Neuronal stem cell (in vitro differentiated cells): ENCODE data around the gene OR5B17. TPM values are rescaled to one million over a fixed set of nuclear protein-coding genes. Genes with fewer than 3 reads are reported as not detected.
"Not testable (repeated sequence)": the region's sequence is repeated elsewhere in the genome, so short reads cannot be mapped to it uniquely, and the experiment has no call there.

Experiments used
- DNase-seq: peaks from one replicate; pipeline ENCODE4 v3.0.0-alpha.2; 2013; ENCODE audit warnings: low spot score
- H2AFZ ChIP-seq: one replicate; pipeline ENCODE4 v1.6.1; 2013; ENCODE audit warnings: mild to moderate bottlenecking, low read length, inconsistent platforms
- H2AK5ac ChIP-seq: 2 replicates; pipeline ENCODE4 v1.6.1; 2013; ENCODE audit warnings: low read depth, mild to moderate bottlenecking, inconsistent platforms, low read length, moderate library complexity, mixed read lengths
- H2BK120ac ChIP-seq: 2 replicates; pipeline ENCODE4 v1.6.1; 2013; ENCODE audit warnings: low read depth, mild to moderate bottlenecking, inconsistent platforms, low read length, moderate library complexity, mixed read lengths
- H2BK12ac ChIP-seq: one replicate; pipeline ENCODE4 v1.6.1; 2013; ENCODE audit warnings: low read length, inconsistent platforms
- H2BK15ac ChIP-seq: 2 replicates; pipeline ENCODE4 v1.6.1; 2013; ENCODE audit warnings: mild to moderate bottlenecking, low read length, inconsistent platforms, mixed read lengths
- H2BK5ac ChIP-seq: one replicate; pipeline ENCODE4 v1.6.1; 2013; ENCODE audit warnings: inconsistent platforms, mild to moderate bottlenecking, low read length, moderate library complexity
- H3K14ac ChIP-seq: one replicate; pipeline ENCODE4 v1.6.1; 2013; ENCODE audit warnings: low read length, inconsistent platforms
- H3K18ac ChIP-seq: 2 replicates; pipeline ENCODE4 v1.6.1; 2013; ENCODE audit warnings: low read length, inconsistent platforms
- H3K23ac ChIP-seq: 2 replicates; pipeline ENCODE4 v1.6.1; 2013; ENCODE audit warnings: low read depth, mild to moderate bottlenecking, mixed read lengths, low read length, inconsistent platforms; ENCODE audit not compliant: poor library complexity
- H3K27ac ChIP-seq: replicated peaks from 3 replicates; pipeline ENCODE4 v1.5.1; 2013; ENCODE audit warnings: low read length, inconsistent platforms
- H3K27me3 ChIP-seq, 3 experiments: 2 replicates each; pipeline ENCODE4 v1.6.1; 2013; ENCODE audit warnings: low read length in 3 of 3, mild to moderate bottlenecking in 2 of 3, inconsistent platforms in 1 of 3, low read depth in 1 of 3, mixed read lengths in 1 of 3, moderate library complexity in 1 of 3; ENCODE audit not compliant: control insufficient read depth in 3 of 3, insufficient read depth in 3 of 3
- H3K36me3 ChIP-seq, 2 donors: replicated peaks in 1 of 2; 2 replicates each; pipeline ENCODE4 v1.6.1; 2013; ENCODE audit warnings: low read length in 2 of 2; ENCODE audit not compliant: control insufficient read depth in 2 of 2, insufficient read depth in 2 of 2
- H3K4ac ChIP-seq: 2 replicates; pipeline ENCODE4 v1.6.1; 2013; ENCODE audit warnings: inconsistent platforms, mild to moderate bottlenecking, low read length, moderate library complexity
- H3K4me1 ChIP-seq, 2 donors: 1 replicate in 1 of 2; 2 replicates in 1 of 2; pipeline ENCODE4 v1.6.1; 2013; ENCODE audit warnings: low read length in 2 of 2, low read depth in 1 of 2; ENCODE audit not compliant: control insufficient read depth in 2 of 2, insufficient read depth in 1 of 2
- H3K4me2 ChIP-seq: one replicate; pipeline ENCODE4 v1.6.1; 2013; ENCODE audit warnings: mild to moderate bottlenecking, low read length, inconsistent platforms; ENCODE audit not compliant: insufficient read depth, poor library complexity, severe bottlenecking
- H3K4me3 ChIP-seq, 2 donors: 2 replicates each; pipeline ENCODE4 v1.5.1; 2013; ENCODE audit warnings: low read length in 2 of 2, mild to moderate bottlenecking in 2 of 2, inconsistent platforms in 1 of 2, moderate library complexity in 1 of 2
- H3K79me1 ChIP-seq: one replicate; pipeline ENCODE4 v1.6.1; 2013; ENCODE audit warnings: low read depth, mild to moderate bottlenecking, inconsistent platforms, low read length, moderate library complexity
- H3K9ac ChIP-seq: one replicate; pipeline ENCODE4 v1.6.1; 2013; ENCODE audit warnings: mild to moderate bottlenecking, low read depth, low read length, inconsistent platforms; ENCODE audit not compliant: poor library complexity
- H3K9me3 ChIP-seq, 2 donors: replicated peaks in 1 of 2; 2 replicates each; pipeline versions ENCODE3 to v1.6.1; 2013; ENCODE audit warnings: low read length in 2 of 2, mild to moderate bottlenecking in 2 of 2, inconsistent platforms in 1 of 2, low read depth in 1 of 2, mixed read lengths in 1 of 2, moderate library complexity in 1 of 2; ENCODE audit not compliant: control insufficient read depth in 2 of 2, insufficient read depth in 1 of 2
- H4K8ac ChIP-seq: one replicate; pipeline ENCODE4 v1.6.1; 2013; ENCODE audit warnings: low read depth, mild to moderate bottlenecking, inconsistent platforms, low read length, moderate library complexity
- H4K91ac ChIP-seq: one replicate; pipeline ENCODE4 v1.6.1; 2013; ENCODE audit warnings: low read length, low read depth, mild to moderate bottlenecking, inconsistent platforms; ENCODE audit not compliant: poor library complexity
- WGBS, 2 donors: extraction: QIAGEN DNeasy Blood & Tissue Kit; methylation state at CpG; one replicate each; pipeline ENCODE4 v1.1.7; 2013; ENCODE audit warnings: missing lambda C conversion rate in 2 of 2, mixed read lengths in 1 of 2; ENCODE audit not compliant: insufficient read length in 2 of 2, insufficient replicate concordance in 1 of 2; ENCODE audit errors: extremely low coverage in 2 of 2; 5-methylcytosine and 5-hydroxymethylcytosine counted together
- polyA plus RNA-seq, 2 experiments: library from polyadenylated mRNA; stranded (reverse); fragments of 200-250 nt; gene quantifications; one replicate each; pipeline ENCODE4 v1.2.3, GENCODE V29; 2013

The OR5B17 gene
- not detected for polyA plus RNA-seq (2013, experiment 1 of 2)
- not detected for polyA plus RNA-seq (2013, experiment 2 of 2)

- no peaks in the 10 kb centered on the region for H3K36me3 ChIP-seq
- no peaks in the 10 kb centered on the region for H3K4me1 ChIP-seq
- no peak within 1 kb of the TSS for H2BK15ac ChIP-seq
- no peak for DNase-seq
- no peak within 1 kb of the TSS for H3K14ac ChIP-seq
- H3K9ac ChIP-seq = no peak within 1 kb of the TSS
- H3K27ac ChIP-seq = no peak within 1 kb of the TSS
- no peak within 1 kb of the TSS for H2BK12ac ChIP-seq
- H3K4me3 ChIP-seq = no peak within 1 kb of the TSS
- no peak within 1 kb of the TSS for H3K23ac ChIP-seq
- H4K91ac ChIP-seq = no peak within 1 kb of the TSS
- H2BK120ac ChIP-seq = no peak within 1 kb of the TSS
- H2BK5ac ChIP-seq = no peak within 1 kb of the TSS
- H3K9me3 ChIP-seq = no peaks in the 10 kb centered on the region
- H2AFZ ChIP-seq = no peak within 1 kb of the TSS
- H3K4ac ChIP-seq = no peak within 1 kb of the TSS
- WGBS, 2 donors = no CpG with 5 or more reads among the region's 1 CpG
- H4K8ac ChIP-seq = no peak within 1 kb of the TSS
- no peaks in the 10 kb centered on the region for H3K27me3 ChIP-seq
- H2AK5ac ChIP-seq = no peak within 1 kb of the TSS
- no peak within 1 kb of the TSS for H3K18ac ChIP-seq
- no peaks in the 10 kb centered on the region for H3K79me1 ChIP-seq
- no peak within 1 kb of the TSS for H3K4me2 ChIP-seq
Observed at GRCh38 chr11:58358969-58359368, at the start of gene OR5B17. Gene OR5B17 (minus strand): TSS chr11:58359069. CDS start chr11:58359069, 0 bp downstream.

- Histone ChIP-seq H4K8ac (no peak within 1 kb of the TSS), H3K9me3 (peaks cover 0 to 3% of the 10 kb centered on the region in 2 donors), H3K4me1 (no peaks in the 10 kb centered on the region), H3K79me1 (no peaks in the 10 kb centered on the region), H2AK5ac (no peak within 1 kb of the TSS), H3K23ac (no peak within 1 kb of the TSS), H2BK12ac (no peak within 1 kb of the TSS), H3K4me2 (no peak within 1 kb of the TSS), H2BK15ac (no peak within 1 kb of the TSS), H3K27me3 (no peaks in the 10 kb centered on the region), H3K4ac (no peak within 1 kb of the TSS), H3K14ac (no peak within 1 kb of the TSS), H3K18ac (no peak within 1 kb of the TSS), H2AFZ (no peak within 1 kb of the TSS), H2BK120ac (no peak within 1 kb of the TSS), H3K4me3 (no peak within 1 kb of the TSS), H4K91ac (no peak within 1 kb of the TSS), H3K27ac (no peak within 1 kb of the TSS), H3K36me3 (no peaks in the 10 kb centered on the region), H2BK5ac (no peak within 1 kb of the TSS), H3K9ac (no peak within 1 kb of the TSS)
- DNase-seq = no peak
- no CpG with 5 or more reads among the region's 1 CpG for WGBS, 2 donors
Observed at GRCh38 chr11:58406774-58407173, 47.9 kb upstream of the OR5B17 start, which contains the start of gene OR5B3. Gene OR5B3 (minus strand): TSS chr11:58406874. CDS start chr11:58403409, 3,465 bp downstream.

GRCh38 chr11:58399622-58400021 lies 40.8 kb upstream of the OR5B17 start:
- not testable (repeated sequence) for H2BK5ac ChIP-seq, H2BK12ac ChIP-seq, H2BK120ac ChIP-seq, H3K23ac ChIP-seq, H3K36me3 ChIP-seq, H2BK15ac ChIP-seq, H3K9ac ChIP-seq, H3K4me1 ChIP-seq, H3K79me1 ChIP-seq, H3K27me3 ChIP-seq, H2AK5ac ChIP-seq, H2AFZ ChIP-seq, H3K27ac ChIP-seq, H3K18ac ChIP-seq, H4K91ac ChIP-seq, DNase-seq, H3K14ac ChIP-seq, H3K4me3 ChIP-seq, H4K8ac ChIP-seq, H3K4ac ChIP-seq, H3K9me3 ChIP-seq, H3K4me2 ChIP-seq
- no CpG with 5 or more reads among the region's 2 CpGs for WGBS, 2 donors

- no peak overlapping the region for H2BK12ac ChIP-seq
- H2AK5ac ChIP-seq = no peak overlapping the region
- H3K27ac ChIP-seq = no peak overlapping the region
- peak overlapping the region; percentile 39 for H3K23ac ChIP-seq
- no peak overlapping the region for H3K4me2 ChIP-seq
- no peak overlapping the region for H3K9ac ChIP-seq
- no peak overlapping the region for H4K8ac ChIP-seq
- no CpG with 5 or more reads among the region's 2 CpGs for WGBS, 2 donors
- no peak overlapping the region for H2BK15ac ChIP-seq
- H3K4me3 ChIP-seq = no peak overlapping the region
- H2AFZ ChIP-seq = no peak overlapping the region
- H3K4me1 ChIP-seq = no peaks in the 10 kb centered on the region
- no peak for DNase-seq
- peaks cover 0 to 4% of the 10 kb centered on the region in 2 donors for H3K9me3 ChIP-seq
- no peak overlapping the region for H3K4ac ChIP-seq
- no peaks in the 10 kb centered on the region for H3K27me3 ChIP-seq
- no peaks in the 10 kb centered on the region for H3K36me3 ChIP-seq
- H3K14ac ChIP-seq = no peak overlapping the region
- H2BK5ac ChIP-seq = no peak overlapping the region
- no peak overlapping the region for H4K91ac ChIP-seq
- H3K18ac ChIP-seq = no peak overlapping the region
- no peaks in the 10 kb centered on the region for H3K79me1 ChIP-seq
- H2BK120ac ChIP-seq = no peak overlapping the region
Observed at GRCh38 chr11:58395581-58395980, 36.7 kb upstream of the OR5B17 start.
